Measurements from ENCODE around the gene AGBL4.

Gene AGBL4

GRCh38 chr1:49686107-49686506 lies 337.6 kb downstream of the AGBL4 start:
- no peak for DNase-seq

GRCh38 chr1:49677706-49678105 lies 346.0 kb downstream of the AGBL4 start:
- no peak for DNase-seq

GRCh38 chr1:49651136-49651535 lies 372.6 kb downstream of the AGBL4 start:
- no peak for DNase-seq

GRCh38 chr1:49630156-49630555 lies 393.6 kb downstream of the AGBL4 start:
- no peak for DNase-seq

- no peak for DNase-seq
These were observed 396.0 kb downstream of the AGBL4 start for GRCh38 chr1:49627781-49628180.

- DNase-seq: no peak
These were observed 397.3 kb downstream of the AGBL4 start for GRCh38 chr1:49626472-49626871.

- DNase-seq: no peak
These were observed 400.9 kb downstream of the AGBL4 start for GRCh38 chr1:49622877-49623276.

- DNase-seq: no peak
These were observed 417.7 kb downstream of the AGBL4 start for GRCh38 chr1:49606082-49606481.

- no peak for DNase-seq
These were observed 426.3 kb downstream of the AGBL4 start for GRCh38 chr1:49597436-49597835.

- no peak for DNase-seq
These were observed 447.3 kb downstream of the AGBL4 start for GRCh38 chr1:49576327-49576901.

GRCh38 chr1:49556676-49557234 lies 467.0 kb downstream of the AGBL4 start:
- DNase-seq: no peak

- DNase-seq: no peak
These were observed 471.7 kb downstream of the AGBL4 start for GRCh38 chr1:49552101-49552500.

- no peak for DNase-seq
These were observed 479.1 kb downstream of the AGBL4 start for GRCh38 chr1:49544615-49545014.

GRCh38 chr1:49541096-49541752 lies 482.5 kb downstream of the AGBL4 start:
- DNase-seq: no peak

GRCh38 chr1:49527606-49528305 lies 496.0 kb downstream of the AGBL4 start:
- no peak for DNase-seq

- DNase-seq: no peak
These were observed 497.1 kb downstream of the AGBL4 start for GRCh38 chr1:49526672-49527071.

- DNase-seq: no peak
These were observed 500.0 kb downstream of the AGBL4 start for GRCh38 chr1:49523764-49524163.

- DNase-seq: no peak
These were observed 556.8 kb downstream of the AGBL4 start for GRCh38 chr1:49466961-49467360.

- DNase-seq: no peak
These were observed 558.1 kb downstream of the AGBL4 start for GRCh38 chr1:49465486-49466185.

GRCh38 chr1:49448200-49448599 lies 575.6 kb downstream of the AGBL4 start:
- no peak for DNase-seq

GRCh38 chr1:49436865-49437264 lies 586.9 kb downstream of the AGBL4 start:
- no peak for DNase-seq

GRCh38 chr1:49435291-49435690 lies 588.5 kb downstream of the AGBL4 start:
- DNase-seq: no peak

GRCh38 chr1:49424782-49425181 lies 599.0 kb downstream of the AGBL4 start:
- no peak for DNase-seq

Data from stimulated activated CD4-positive, alpha-beta T cell treated with anti-CD3 and anti-CD28 coated beads, Interleukin-4, amount 100 ng/mL, for 4 hours (primary cell).